ENCODE results near the gene FMO2.

Gene FMO2

DNA sequence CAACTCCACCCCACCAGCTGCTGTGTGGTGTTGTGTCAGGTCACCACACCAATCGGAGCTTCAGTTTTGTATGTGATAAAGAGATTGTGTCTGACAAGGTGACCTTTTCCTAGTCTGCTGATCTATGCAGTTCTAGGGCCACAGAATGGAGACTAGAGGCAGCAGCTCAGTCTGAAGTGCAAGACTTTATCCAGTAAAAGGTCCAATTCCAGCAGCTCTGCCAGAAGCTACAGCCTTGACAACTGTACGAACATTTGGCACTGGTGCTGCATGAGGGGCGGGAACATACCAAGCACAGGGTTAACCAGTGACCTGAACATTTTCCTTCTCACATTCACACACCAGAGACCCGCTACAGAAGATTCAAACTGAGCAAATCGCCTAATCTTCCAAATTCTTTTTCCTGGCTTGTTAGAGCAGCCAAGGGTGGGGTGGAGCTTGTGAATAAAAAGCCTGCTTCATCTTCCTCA is 72.5 kb downstream of the FMO2 start:
- Histone ChIP-seq H3K9ac (ENCODE audit: insufficient read length, low read depth) (no peak overlapping the region), H3K9me3 (ENCODE audit: insufficient read depth, low read length) (no peaks in the 10 kb centered on the region), H3K27me3 (ENCODE audit: insufficient read depth, insufficient read length) (no peaks in the 10 kb centered on the region), H3K4me1 (ENCODE audit: insufficient read depth, insufficient read length) (peaks cover 9% of the 10 kb centered on the region), H3K36me3 (ENCODE audit: insufficient read depth, insufficient read length, low read length) (no peaks in the 10 kb centered on the region), H3K4me3 (ENCODE audit: insufficient read length, low read depth) (no peak overlapping the region)
- DNase-seq (ENCODE audit: low read depth, low spot score) = no peak
- TF ChIP-seq YY1 (IDR thresholded peaks at IDR 0.05; ENCODE audit: insufficient read depth, insufficient read length) (no peak), SUZ12 (IDR thresholded peaks at IDR 0.05; ENCODE audit: extremely low read depth, insufficient read depth, insufficient read length) (no peak), ZNF274 (IDR thresholded peaks at IDR 0.05; ENCODE audit: low read depth, low read length) (no peak)

DNA sequence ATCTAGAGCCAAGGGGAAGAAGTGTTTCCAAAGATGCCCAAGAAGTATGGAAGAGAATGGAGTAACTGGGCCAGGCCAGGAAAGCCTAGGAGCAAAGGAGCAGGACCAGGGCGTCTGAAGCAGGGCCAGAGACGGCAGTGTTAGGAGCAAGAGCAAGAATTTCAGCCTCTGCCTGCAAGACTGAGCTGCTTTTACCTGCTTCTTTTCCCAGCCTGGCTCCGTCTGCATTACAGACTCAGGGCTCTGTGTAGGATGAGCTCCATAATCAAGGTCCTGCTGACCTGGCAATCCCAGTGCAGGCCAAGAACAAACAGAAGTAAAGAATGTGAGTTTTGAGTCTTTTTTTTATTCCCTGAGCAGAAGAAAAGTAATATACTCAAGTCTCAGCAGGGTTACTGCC is 73.3 kb downstream of the FMO2 start:
- no peak for TF ChIP-seq ZNF274 (IDR thresholded peaks at IDR 0.05; ENCODE audit: low read depth, low read length)
- TF ChIP-seq SUZ12 (IDR thresholded peaks at IDR 0.05; ENCODE audit: extremely low read depth, insufficient read depth, insufficient read length) = no peak
- no peak for TF ChIP-seq YY1 (IDR thresholded peaks at IDR 0.05; ENCODE audit: insufficient read depth, insufficient read length)

DNA sequence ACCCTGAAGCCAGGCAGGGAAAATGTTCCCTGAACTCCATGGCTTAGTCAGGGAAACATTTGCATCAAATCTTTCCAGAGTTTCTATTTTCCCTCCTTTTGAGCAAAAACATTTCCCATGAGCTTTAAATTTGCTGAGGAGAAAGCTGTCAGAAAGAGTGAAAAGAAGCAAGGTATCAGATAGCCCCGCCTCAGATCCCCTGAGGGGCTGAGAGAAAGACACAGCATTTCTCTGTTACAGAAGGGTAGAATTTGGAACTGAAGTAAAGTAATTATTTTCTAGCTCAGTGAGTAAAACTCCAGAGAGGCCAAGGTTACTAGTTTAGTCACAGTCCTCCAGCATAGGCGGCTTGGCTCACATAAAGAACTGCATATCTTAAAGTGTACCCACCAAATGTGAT is 73.8 kb downstream of the FMO2 start:
- H3K4me3 ChIP-seq (ENCODE audit: insufficient read length, low read depth) = no peak overlapping the region
- DNase-seq (ENCODE audit: low read depth, low spot score) = no peak
- H3K4me1 ChIP-seq (ENCODE audit: insufficient read depth, insufficient read length) = peaks cover 9% of the 10 kb centered on the region
- H3K36me3 ChIP-seq (ENCODE audit: insufficient read depth, insufficient read length, low read length) = no peaks in the 10 kb centered on the region
- H3K9me3 ChIP-seq (ENCODE audit: insufficient read depth, low read length) = no peaks in the 10 kb centered on the region
- H3K27me3 ChIP-seq (ENCODE audit: insufficient read depth, insufficient read length) = no peaks in the 10 kb centered on the region
- TF ChIP-seq ZNF274 (IDR thresholded peaks at IDR 0.05; ENCODE audit: low read depth, low read length) (no peak), SUZ12 (IDR thresholded peaks at IDR 0.05; ENCODE audit: extremely low read depth, insufficient read depth, insufficient read length) (no peak), YY1 (IDR thresholded peaks at IDR 0.05; ENCODE audit: insufficient read depth, insufficient read length) (no peak)
- no peak overlapping the region for H3K9ac ChIP-seq (ENCODE audit: insufficient read length, low read depth)

More for the DNA sequence above, 73.3 kb downstream of the FMO2 start:
- Histone ChIP-seq H3K4me1 (ENCODE audit: insufficient read depth, insufficient read length) (peaks cover 9% of the 10 kb centered on the region), H3K9ac (ENCODE audit: insufficient read length, low read depth) (no peak overlapping the region), H3K4me3 (ENCODE audit: insufficient read length, low read depth) (no peak overlapping the region), H3K36me3 (ENCODE audit: insufficient read depth, insufficient read length, low read length) (no peaks in the 10 kb centered on the region), H3K9me3 (ENCODE audit: insufficient read depth, low read length) (no peaks in the 10 kb centered on the region), H3K27me3 (ENCODE audit: insufficient read depth, insufficient read length) (no peaks in the 10 kb centered on the region)
- DNase-seq (ENCODE audit: low read depth, low spot score) = no peak
